ENCODE data around the gene LRCOL1.

DNA sequence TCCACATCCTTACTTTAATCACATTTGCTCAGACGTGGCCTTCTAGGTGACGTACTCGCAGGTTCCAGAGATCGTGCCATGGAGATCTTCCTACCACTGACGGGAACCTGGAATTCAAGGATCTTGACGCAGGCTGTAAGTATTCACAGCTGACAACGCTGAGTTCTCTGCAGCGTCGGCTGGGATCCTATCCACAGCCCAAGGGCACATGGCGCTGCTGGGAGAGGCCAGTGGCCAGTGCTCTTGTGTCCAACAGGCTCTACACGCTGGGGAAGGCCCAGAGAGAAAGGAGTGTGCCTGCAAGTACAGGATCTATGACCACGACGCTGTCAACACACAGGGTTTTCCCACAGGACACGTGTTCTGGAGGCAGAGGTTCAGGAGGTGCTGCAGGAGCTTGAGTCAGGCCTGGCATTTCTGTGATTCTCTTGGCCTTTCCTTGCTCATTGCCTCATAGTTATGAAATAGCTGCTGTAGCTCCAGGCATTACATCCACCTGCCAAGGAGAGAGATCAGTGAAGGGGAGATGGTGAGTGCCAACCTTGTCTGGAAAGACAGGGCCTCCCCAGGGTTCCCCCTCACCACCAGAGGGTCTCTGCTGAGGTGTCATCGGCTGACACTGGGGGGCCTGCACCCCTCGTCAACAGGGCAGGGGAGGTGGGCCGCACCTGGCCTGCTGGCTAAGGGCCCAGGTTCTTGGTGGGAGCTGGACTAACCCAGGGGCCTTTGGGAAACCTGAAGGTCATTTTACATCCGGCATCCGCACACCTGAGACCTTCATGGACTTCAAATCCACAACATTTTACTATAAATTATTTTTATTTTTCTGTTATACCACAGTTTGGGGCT lies 21.3 kb downstream of the LRCOL1 start:
- TF ChIP-seq, protein P1, sequence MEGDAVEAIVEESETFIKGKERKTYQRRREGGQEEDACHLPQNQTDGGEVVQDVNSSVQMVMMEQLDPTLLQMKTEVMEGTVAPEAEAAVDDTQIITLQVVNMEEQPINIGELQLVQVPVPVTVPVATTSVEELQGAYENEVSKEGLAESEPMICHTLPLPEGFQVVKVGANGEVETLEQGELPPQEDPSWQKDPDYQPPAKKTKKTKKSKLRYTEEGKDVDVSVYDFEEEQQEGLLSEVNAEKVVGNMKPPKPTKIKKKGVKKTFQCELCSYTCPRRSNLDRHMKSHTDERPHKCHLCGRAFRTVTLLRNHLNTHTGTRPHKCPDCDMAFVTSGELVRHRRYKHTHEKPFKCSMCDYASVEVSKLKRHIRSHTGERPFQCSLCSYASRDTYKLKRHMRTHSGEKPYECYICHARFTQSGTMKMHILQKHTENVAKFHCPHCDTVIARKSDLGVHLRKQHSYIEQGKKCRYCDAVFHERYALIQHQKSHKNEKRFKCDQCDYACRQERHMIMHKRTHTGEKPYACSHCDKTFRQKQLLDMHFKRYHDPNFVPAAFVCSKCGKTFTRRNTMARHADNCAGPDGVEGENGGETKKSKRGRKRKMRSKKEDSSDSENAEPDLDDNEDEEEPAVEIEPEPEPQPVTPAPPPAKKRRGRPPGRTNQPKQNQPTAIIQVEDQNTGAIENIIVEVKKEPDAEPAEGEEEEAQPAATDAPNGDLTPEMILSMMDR (IDR thresholded peaks at IDR 0.05) = no peak
- TF ChIP-seq POLR2AphosphoS5 (IDR thresholded peaks at IDR 0.05) (no peak), POLR2A (IDR thresholded peaks at IDR 0.05) (no peak)

Data from prostate gland (tissue), 2 donors.